H1 (cell line): ENCODE measurements around the gene UBE2L6. TPM values are rescaled to one million over a fixed set of nuclear protein-coding genes. Genes with fewer than 3 reads are reported as not detected.

Experiments
- polyA plus RNA-seq, 7 experiments: library from polyadenylated mRNA; depleted of rRNA in 3 of 7; stranded (reverse) in 5 of 7; unstranded in 2 of 7; fragments of >200 nt in 5 of 7; fragments of 200-250 nt in 2 of 7; gene quantifications; 1 replicate in 5 of 7; 2 replicates in 1 of 7; 4 replicates in 1 of 7; pipeline versions ENCODE4 v1.2.1 to v1.2.3, GENCODE V29; 2011 to 2013; ENCODE audit warnings: missing spikeins in 2 of 7, mixed read lengths in 2 of 7
- total RNA-seq: library from RNA; stranded (reverse); fragmentation: NEBNext Ultra II Directional; extraction: Animal tissue kit (Norgen Biotek cat#: 25700); gene quantifications from 2 replicates; pipeline ENCODE4 v1.2.1, GENCODE V29; 2021
- TF ChIP-seq, protein P1 (sequence below): fragments of 300-600 bp; sonication (generic); IDR thresholded peaks from 2 replicates; pipeline ENCODE4 v1.7.1; 2012; ENCODE audit warnings: low read length, moderate library complexity, mild to moderate bottlenecking, inconsistent platforms; ENCODE audit not compliant: insufficient replicate concordance
- TF ChIP-seq, protein P2 (sequence below): IDR thresholded peaks from 2 replicates; pipeline ENCODE4 v1.6.1; 2011; ENCODE audit warnings: low read depth, mild to moderate bottlenecking, low read length; ENCODE audit not compliant: insufficient read depth

The UBE2L6 gene
- total and polyA plus RNA-seq, 2 of the 8 experiments (the other 6 are each of a cell fraction or from before 2014, with no cell fraction given), result 67.8 to 89.2 TPM

DNA sequence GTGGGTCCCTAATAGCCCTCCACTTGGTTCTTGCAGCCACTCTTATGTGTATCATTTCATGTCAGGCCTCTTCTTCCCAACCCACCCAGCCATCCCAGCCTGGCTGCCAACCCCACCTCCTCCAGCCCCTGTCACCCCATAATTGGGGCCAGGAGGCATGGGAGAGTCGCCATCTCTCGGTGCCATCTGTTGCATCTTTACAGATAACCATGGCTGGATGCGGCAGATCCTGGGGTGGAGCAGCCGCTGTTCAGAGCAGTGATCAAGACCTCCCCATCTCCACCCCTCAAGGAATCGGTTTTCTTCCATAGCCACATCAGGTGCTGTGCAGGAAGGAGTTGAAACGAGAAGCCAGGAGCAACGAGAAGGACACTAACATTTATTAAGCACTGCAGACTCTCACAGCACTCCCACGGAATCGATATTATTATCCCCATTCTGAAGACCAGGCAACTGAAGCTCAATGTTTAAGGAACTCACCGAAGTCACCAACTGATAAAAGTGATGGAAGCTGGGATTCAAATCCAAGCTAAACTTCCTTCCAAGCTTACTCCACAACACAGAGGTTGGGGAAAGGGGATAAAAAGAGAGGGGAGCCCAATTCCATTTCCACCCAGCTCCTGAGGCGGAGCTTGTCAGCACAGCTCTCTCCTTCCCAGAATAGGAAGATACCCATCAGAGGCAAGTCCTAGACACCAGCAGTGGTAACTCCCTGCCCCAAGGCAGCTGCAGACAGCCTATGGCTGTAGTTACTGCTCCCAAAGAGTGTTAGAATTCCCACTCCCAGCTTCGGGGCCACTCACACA is 54.6 kb downstream of the UBE2L6 start (continued):
- TF ChIP-seq, protein P1, sequence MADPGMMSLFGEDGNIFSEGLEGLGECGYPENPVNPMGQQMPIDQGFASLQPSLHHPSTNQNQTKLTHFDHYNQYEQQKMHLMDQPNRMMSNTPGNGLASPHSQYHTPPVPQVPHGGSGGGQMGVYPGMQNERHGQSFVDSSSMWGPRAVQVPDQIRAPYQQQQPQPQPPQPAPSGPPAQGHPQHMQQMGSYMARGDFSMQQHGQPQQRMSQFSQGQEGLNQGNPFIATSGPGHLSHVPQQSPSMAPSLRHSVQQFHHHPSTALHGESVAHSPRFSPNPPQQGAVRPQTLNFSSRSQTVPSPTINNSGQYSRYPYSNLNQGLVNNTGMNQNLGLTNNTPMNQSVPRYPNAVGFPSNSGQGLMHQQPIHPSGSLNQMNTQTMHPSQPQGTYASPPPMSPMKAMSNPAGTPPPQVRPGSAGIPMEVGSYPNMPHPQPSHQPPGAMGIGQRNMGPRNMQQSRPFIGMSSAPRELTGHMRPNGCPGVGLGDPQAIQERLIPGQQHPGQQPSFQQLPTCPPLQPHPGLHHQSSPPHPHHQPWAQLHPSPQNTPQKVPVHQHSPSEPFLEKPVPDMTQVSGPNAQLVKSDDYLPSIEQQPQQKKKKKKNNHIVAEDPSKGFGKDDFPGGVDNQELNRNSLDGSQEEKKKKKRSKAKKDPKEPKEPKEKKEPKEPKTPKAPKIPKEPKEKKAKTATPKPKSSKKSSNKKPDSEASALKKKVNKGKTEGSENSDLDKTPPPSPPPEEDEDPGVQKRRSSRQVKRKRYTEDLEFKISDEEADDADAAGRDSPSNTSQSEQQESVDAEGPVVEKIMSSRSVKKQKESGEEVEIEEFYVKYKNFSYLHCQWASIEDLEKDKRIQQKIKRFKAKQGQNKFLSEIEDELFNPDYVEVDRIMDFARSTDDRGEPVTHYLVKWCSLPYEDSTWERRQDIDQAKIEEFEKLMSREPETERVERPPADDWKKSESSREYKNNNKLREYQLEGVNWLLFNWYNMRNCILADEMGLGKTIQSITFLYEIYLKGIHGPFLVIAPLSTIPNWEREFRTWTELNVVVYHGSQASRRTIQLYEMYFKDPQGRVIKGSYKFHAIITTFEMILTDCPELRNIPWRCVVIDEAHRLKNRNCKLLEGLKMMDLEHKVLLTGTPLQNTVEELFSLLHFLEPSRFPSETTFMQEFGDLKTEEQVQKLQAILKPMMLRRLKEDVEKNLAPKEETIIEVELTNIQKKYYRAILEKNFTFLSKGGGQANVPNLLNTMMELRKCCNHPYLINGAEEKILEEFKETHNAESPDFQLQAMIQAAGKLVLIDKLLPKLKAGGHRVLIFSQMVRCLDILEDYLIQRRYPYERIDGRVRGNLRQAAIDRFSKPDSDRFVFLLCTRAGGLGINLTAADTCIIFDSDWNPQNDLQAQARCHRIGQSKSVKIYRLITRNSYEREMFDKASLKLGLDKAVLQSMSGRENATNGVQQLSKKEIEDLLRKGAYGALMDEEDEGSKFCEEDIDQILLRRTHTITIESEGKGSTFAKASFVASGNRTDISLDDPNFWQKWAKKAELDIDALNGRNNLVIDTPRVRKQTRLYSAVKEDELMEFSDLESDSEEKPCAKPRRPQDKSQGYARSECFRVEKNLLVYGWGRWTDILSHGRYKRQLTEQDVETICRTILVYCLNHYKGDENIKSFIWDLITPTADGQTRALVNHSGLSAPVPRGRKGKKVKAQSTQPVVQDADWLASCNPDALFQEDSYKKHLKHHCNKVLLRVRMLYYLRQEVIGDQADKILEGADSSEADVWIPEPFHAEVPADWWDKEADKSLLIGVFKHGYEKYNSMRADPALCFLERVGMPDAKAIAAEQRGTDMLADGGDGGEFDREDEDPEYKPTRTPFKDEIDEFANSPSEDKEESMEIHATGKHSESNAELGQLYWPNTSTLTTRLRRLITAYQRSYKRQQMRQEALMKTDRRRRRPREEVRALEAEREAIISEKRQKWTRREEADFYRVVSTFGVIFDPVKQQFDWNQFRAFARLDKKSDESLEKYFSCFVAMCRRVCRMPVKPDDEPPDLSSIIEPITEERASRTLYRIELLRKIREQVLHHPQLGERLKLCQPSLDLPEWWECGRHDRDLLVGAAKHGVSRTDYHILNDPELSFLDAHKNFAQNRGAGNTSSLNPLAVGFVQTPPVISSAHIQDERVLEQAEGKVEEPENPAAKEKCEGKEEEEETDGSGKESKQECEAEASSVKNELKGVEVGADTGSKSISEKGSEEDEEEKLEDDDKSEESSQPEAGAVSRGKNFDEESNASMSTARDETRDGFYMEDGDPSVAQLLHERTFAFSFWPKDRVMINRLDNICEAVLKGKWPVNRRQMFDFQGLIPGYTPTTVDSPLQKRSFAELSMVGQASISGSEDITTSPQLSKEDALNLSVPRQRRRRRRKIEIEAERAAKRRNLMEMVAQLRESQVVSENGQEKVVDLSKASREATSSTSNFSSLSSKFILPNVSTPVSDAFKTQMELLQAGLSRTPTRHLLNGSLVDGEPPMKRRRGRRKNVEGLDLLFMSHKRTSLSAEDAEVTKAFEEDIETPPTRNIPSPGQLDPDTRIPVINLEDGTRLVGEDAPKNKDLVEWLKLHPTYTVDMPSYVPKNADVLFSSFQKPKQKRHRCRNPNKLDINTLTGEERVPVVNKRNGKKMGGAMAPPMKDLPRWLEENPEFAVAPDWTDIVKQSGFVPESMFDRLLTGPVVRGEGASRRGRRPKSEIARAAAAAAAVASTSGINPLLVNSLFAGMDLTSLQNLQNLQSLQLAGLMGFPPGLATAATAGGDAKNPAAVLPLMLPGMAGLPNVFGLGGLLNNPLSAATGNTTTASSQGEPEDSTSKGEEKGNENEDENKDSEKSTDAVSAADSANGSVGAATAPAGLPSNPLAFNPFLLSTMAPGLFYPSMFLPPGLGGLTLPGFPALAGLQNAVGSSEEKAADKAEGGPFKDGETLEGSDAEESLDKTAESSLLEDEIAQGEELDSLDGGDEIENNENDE, result no peak
- TF ChIP-seq, protein P2, sequence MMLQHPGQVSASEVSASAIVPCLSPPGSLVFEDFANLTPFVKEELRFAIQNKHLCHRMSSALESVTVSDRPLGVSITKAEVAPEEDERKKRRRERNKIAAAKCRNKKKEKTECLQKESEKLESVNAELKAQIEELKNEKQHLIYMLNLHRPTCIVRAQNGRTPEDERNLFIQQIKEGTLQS, result no peak
- TF ChIP-seq, all 59 proteins: peak for 0
